Activated CD4-positive, alpha-beta T cell treated with anti-CD3 and anti-CD28 coated beads, Interleukin-2, Interleukin-4, amounts not matched to agents 100 ng/mL and 50 ng/mL, durations not matched to agents 16 hours and 8 hours (primary cell): ENCODE data around the gene MSRB3.

Source experiments
- DNase-seq: peaks from one replicate; pipeline ENCODE4 v3.0.0-alpha.2; 2020; ENCODE audit warnings: low spot score

MSRB3 gene

GRCh38 chr12:65499167-65499566, 220.7 kb downstream of the MSRB3 start:
- DNase-seq, result no peak

GRCh38 chr12:65500091-65500900, 221.8 kb downstream of the MSRB3 start:
- no peak for DNase-seq

GRCh38 chr12:65501093-65501621, 222.7 kb downstream of the MSRB3 start:
- DNase-seq, result no peak

- DNase-seq, result no peak
Measured at GRCh38 chr12:65501935-65502334, 223.5 kb downstream of the MSRB3 start.

GRCh38 chr12:65504417-65504816, 225.9 kb downstream of the MSRB3 start:
- DNase-seq, result no peak

- DNase-seq, result no peak
Measured at GRCh38 chr12:65505386-65506121, 227.1 kb downstream of the MSRB3 start.

- no peak for DNase-seq
Measured at GRCh38 chr12:65508276-65509035, 230.0 kb downstream of the MSRB3 start.

GRCh38 chr12:65510007-65510406, 231.5 kb downstream of the MSRB3 start:
- DNase-seq, result no peak

GRCh38 chr12:65510584-65511050, 232.1 kb downstream of the MSRB3 start:
- no peak for DNase-seq

GRCh38 chr12:65511134-65511834, 232.8 kb downstream of the MSRB3 start:
- DNase-seq, result no peak

GRCh38 chr12:65511912-65512311, 233.4 kb downstream of the MSRB3 start:
- DNase-seq, result no peak
